HG03045 (cell line): ENCODE measurements around the gene SLC38A11.

ENCODE experiments used
- ATAC-seq: cut with Tn5 transposase; IDR thresholded peaks from one replicate; pipeline ENCODE4 v1.9.1; 2021; ENCODE audit warnings: mild to moderate bottlenecking, moderate library complexity; ENCODE audit not compliant: unreplicated experiment

The SLC38A11 gene

GRCh38 chr2:164846276-164846675 is 109.0 kb downstream of the SLC38A11 start:
- ATAC-seq = no peak
